CD4-positive, alpha-beta memory T cell (primary cell): ENCODE data around the gene GATM. TPM values are rescaled to one million over a fixed set of nuclear protein-coding genes. Genes with fewer than 3 reads are reported as not detected.

Source experiments
- CTCF ChIA-PET: fragments of 350-600 bp; sonication (Branson Sonifier 250); formaldehyde crosslinking; loops from one replicate; lab custom pipeline; 2021; ENCODE audit warnings: inconsistent platforms; ENCODE audit not compliant: partially characterized antibody; lab: Charles Lee
- POLR2A ChIA-PET: fragments of 350-600 bp; sonication (Branson Sonifier 250); formaldehyde crosslinking; loops from one replicate; lab custom pipeline; 2021; ENCODE audit not compliant: partially characterized antibody; lab: Charles Lee
- DNase-seq, 5 donors: peaks; one replicate each; pipeline versions ENCODE4 v3.0.0 to v3.0.0-alpha.2; 2020 to 2022; ENCODE audit warnings: mixed read lengths in 1 of 5
- H3K27ac ChIP-seq: one replicate; pipeline ENCODE4 v1.7.0; 2013; ENCODE audit warnings: low read depth, low read length
- H3K27me3 ChIP-seq: 2 replicates; pipeline ENCODE4 v1.7.0; 2013; ENCODE audit warnings: mild to moderate bottlenecking, low read length, moderate library complexity; ENCODE audit not compliant: insufficient read depth
- H3K36me3 ChIP-seq: 2 replicates; pipeline ENCODE4 v1.7.0; 2013; ENCODE audit warnings: mild to moderate bottlenecking, low read length, moderate library complexity; ENCODE audit not compliant: insufficient read depth
- H3K4me1 ChIP-seq: 2 replicates; pipeline ENCODE4 v1.7.0; 2013; ENCODE audit warnings: mild to moderate bottlenecking, low read length, moderate library complexity; ENCODE audit not compliant: insufficient read depth
- H3K4me3 ChIP-seq, 2 donors: one replicate each; pipeline ENCODE4 v1.7.0; 2013; ENCODE audit warnings: low read length in 2 of 2, mild to moderate bottlenecking in 1 of 2
- H3K9me3 ChIP-seq, 2 donors: one replicate each; pipeline ENCODE4 v1.7.0; 2013; ENCODE audit warnings: low read length in 2 of 2, control low read depth in 1 of 2; ENCODE audit not compliant: control insufficient read depth in 1 of 2
- H3K27ac Mint-ChIP-seq, 7 donors: one replicate each; pipeline ENCODE4 v1.8.0; 2020 to 2021; ENCODE audit warnings: mixed read lengths in 7 of 7, mild to moderate bottlenecking in 6 of 7, inconsistent platforms in 3 of 7, moderate library complexity in 3 of 7
- H3K27me3 Mint-ChIP-seq, 2 donors: one replicate each; pipeline ENCODE4 v1.8.0; 2020 to 2021; ENCODE audit warnings: mixed read lengths in 2 of 2
- H3K36me3 Mint-ChIP-seq, 2 donors: one replicate each; pipeline ENCODE4 v1.8.0; 2020 to 2021; ENCODE audit warnings: mixed read lengths in 2 of 2, inconsistent platforms in 1 of 2, mild to moderate bottlenecking in 1 of 2
- H3K4me1 Mint-ChIP-seq, 4 donors: one replicate each; pipeline ENCODE4 v1.8.0; 2020 to 2021; ENCODE audit warnings: mixed read lengths in 4 of 4, mild to moderate bottlenecking in 1 of 4
- H3K4me3 Mint-ChIP-seq, 8 donors: one replicate each; pipeline ENCODE4 v1.8.0; 2020 to 2021; ENCODE audit warnings: mixed read lengths in 8 of 8, mild to moderate bottlenecking in 7 of 8, moderate library complexity in 6 of 8, inconsistent platforms in 3 of 8
- H3K9me3 Mint-ChIP-seq, 8 donors: one replicate each; pipeline ENCODE4 v1.8.0; 2020 to 2021; ENCODE audit warnings: mixed read lengths in 8 of 8, mild to moderate bottlenecking in 5 of 8, inconsistent platforms in 3 of 8, moderate library complexity in 1 of 8
- intact Hi-C: fragments of 100-400 bp; cut with micrococcal nuclease; formaldehyde crosslinking; loops from one replicate; pipeline ENCODE4 v1.15.1; 2023
- polyA plus RNA-seq, 2 donors: library from polyadenylated mRNA; unstranded; fragments of 300-500 nt; fragmentation: Illumina TruSeq; gene quantifications; one replicate each; pipeline ENCODE4 v1.2.3, GENCODE V29; 2021
- total RNA-seq, 2 experiments: library from RNA; stranded (reverse); gene quantifications; one replicate each; pipeline ENCODE4 v1.2.3, GENCODE V29; 2021

Gene GATM
- total and polyA plus RNA-seq, 4 experiments from 2014 or later: 0.26 to 1.6 (median 1.1) TPM; not detected in 1

DNA sequence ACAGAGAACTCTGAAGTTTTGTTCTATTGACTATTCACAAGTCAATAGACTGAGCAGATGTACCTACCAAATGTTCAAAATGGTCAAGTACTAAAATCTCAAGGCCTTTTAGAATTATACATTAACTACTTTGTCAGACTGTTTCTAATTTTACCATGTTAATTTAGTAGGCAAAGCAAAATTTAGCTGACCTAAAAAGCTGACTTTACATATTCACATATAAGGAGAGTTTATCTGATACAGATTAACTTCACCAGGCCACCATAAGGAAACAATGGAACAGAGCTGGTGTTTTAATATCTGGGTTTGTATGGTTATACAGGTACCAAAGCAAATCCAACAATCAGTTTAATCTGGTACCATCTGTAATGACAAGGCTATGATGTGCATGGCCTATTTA, 15.9 kb downstream of the GATM start:
- Histone ChIP-seq H3K27me3 (peaks cover 5% of the 10 kb centered on the region), H3K4me3 (no peak overlapping the region), H3K27ac (no peak overlapping the region), H3K9me3 (no peaks in the 10 kb centered on the region), H3K36me3 (no peaks in the 10 kb centered on the region), H3K4me1 (no peaks in the 10 kb centered on the region)
- no peak overlapping the region for H3K27ac Mint-ChIP-seq
- H3K9me3 Mint-ChIP-seq: no peaks in the 10 kb centered on the region
- ChIA-PET CTCF (no interaction called here), POLR2A (no interaction called here)
- H3K27me3 Mint-ChIP-seq: peaks cover 10% of the 10 kb centered on the region in 2 donors
- H3K4me1 Mint-ChIP-seq: no peaks in the 10 kb centered on the region
- intact Hi-C loops: no loop called here
- no peaks in the 10 kb centered on the region for H3K36me3 Mint-ChIP-seq
- no peak for DNase-seq
- H3K4me3 Mint-ChIP-seq: no peak overlapping the region

DNA sequence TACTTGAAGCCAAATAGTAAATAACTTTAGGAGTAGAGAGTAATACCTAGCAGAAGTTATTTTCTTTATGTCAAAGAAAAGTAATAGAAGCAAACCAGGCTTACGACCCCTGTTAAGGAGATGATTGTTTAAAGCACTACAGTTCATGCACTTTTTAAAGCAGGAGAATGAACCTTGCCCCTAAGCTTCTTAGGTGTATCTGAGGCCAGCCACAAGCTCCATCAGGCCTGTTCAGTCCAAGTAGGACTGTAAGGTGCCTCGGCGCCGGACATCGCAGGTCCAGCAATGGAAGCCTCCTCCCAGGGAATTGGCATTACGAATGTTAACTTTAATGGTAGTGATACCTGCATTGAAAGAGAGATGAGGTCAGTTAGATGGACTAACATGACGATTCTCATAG, 16.5 kb downstream of the GATM start:
- Mint-ChIP-seq H3K9me3 (no peaks in the 10 kb centered on the region), H3K27ac (no peak overlapping the region), H3K36me3 (no peaks in the 10 kb centered on the region), H3K4me3 (no peak overlapping the region), H3K27me3 (peaks cover 10% of the 10 kb centered on the region in 2 donors), H3K4me1 (no peaks in the 10 kb centered on the region)
- ChIA-PET POLR2A (no interaction called here), CTCF (no interaction called here)
- no peak overlapping the region for H3K27ac ChIP-seq
- no peak overlapping the region for H3K4me3 ChIP-seq
- intact Hi-C loops: no loop called here
- H3K27me3 ChIP-seq: peaks cover 5% of the 10 kb centered on the region
- H3K9me3 ChIP-seq: no peaks in the 10 kb centered on the region
- no peaks in the 10 kb centered on the region for H3K4me1 ChIP-seq
- no peaks in the 10 kb centered on the region for H3K36me3 ChIP-seq
- no peak for DNase-seq

DNA sequence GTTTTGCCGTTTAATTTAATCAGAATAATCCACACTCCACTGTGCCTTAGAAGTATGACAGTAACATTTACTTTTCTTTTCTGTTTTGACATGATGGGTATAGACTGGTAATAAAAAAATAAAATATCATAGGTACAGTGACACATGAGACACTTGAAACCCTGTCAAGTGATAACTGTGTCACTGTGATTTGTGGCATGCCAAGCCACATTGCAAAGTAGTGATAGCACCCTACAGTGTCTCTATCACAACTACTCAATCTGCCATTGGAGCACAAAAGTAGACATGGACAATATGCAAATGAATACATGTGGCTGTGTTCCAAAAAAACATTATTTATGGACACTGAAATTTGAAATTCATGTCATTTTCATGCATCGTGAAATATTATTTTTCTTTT, 22.5 kb downstream of the GATM start:
- H3K27me3 Mint-ChIP-seq: peaks cover 5 to 8% of the 10 kb centered on the region in 2 donors
- H3K9me3 ChIP-seq: no peaks in the 10 kb centered on the region
- H3K4me3 ChIP-seq: no peak overlapping the region
- ChIA-PET POLR2A (interaction anchor here (0.6 kb wide), 1 partner anchor 87 kb away, joined by 3 read pairs; no protein-coding TSS in a partner anchor), CTCF (no interaction called here)
- H3K36me3 Mint-ChIP-seq: no peaks in the 10 kb centered on the region
- H3K27ac ChIP-seq: no peak overlapping the region
- H3K36me3 ChIP-seq: no peaks in the 10 kb centered on the region
- H3K4me1 ChIP-seq: no peaks in the 10 kb centered on the region
- no peak overlapping the region for H3K27ac Mint-ChIP-seq
- peaks cover 7% of the 10 kb centered on the region for H3K27me3 ChIP-seq
- intact Hi-C loops: no loop called here
- no peaks in the 10 kb centered on the region for H3K9me3 Mint-ChIP-seq
- DNase-seq: no peak
- no peaks in the 10 kb centered on the region for H3K4me1 Mint-ChIP-seq
- no peak overlapping the region for H3K4me3 Mint-ChIP-seq

DNA sequence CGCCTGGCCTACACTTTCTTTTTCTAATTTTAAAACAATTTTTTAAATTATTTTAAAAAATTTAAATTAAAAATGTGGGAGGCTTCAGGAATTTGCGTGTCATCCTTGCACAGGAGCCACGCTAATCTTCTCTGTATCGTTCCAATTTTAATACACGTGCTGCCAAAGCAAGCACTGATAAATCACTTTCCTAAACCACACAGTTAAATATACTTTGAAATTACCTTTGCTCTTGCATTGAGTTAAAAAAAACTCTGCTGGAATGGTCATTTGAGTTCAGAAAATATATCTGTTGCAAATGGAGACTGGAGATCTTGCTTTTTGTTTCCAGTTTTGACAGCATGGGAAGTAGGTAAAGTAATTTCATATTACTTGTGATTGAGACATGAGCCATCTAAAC, 23.6 kb downstream of the GATM start:
- no peak overlapping the region for H3K4me3 Mint-ChIP-seq
- H3K4me1 Mint-ChIP-seq: no peaks in the 10 kb centered on the region
- no peaks in the 10 kb centered on the region for H3K9me3 Mint-ChIP-seq
- Histone ChIP-seq H3K27me3 (peaks cover 7% of the 10 kb centered on the region), H3K9me3 (no peaks in the 10 kb centered on the region), H3K27ac (no peak overlapping the region), H3K4me1 (no peaks in the 10 kb centered on the region), H3K36me3 (no peaks in the 10 kb centered on the region), H3K4me3 (no peak overlapping the region)
- DNase-seq: no peak
- H3K36me3 Mint-ChIP-seq: no peaks in the 10 kb centered on the region
- H3K27ac Mint-ChIP-seq: no peak overlapping the region
- intact Hi-C loops: no loop called here
- ChIA-PET CTCF (no interaction called here), POLR2A (no interaction called here)
- H3K27me3 Mint-ChIP-seq: peaks cover 8 to 13% of the 10 kb centered on the region in 2 donors

DNA sequence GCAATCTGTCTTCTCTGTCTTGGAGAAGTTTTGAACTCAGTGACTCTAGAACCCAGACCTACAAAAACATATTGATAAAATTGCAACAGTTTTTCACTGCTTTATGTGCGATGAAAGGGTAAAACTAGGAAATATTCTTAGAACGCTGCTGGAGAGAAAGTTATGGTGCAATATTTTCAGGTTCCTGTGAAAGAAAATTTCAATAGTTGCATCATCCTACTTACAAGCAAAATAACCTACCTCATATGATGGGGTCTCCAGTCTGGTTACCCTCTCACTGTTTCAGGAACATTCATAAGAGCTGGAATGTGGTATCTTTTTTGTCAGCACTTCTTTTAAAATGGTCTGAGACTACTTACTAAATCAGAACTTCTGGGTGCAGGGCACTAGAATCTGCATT, 27.1 kb downstream of the GATM start:
- no peak overlapping the region for H3K4me3 Mint-ChIP-seq
- H3K36me3 Mint-ChIP-seq: no peaks in the 10 kb centered on the region
- POLR2A ChIA-PET: no interaction called here
- Histone ChIP-seq H3K27ac (no peak overlapping the region), H3K4me1 (no peaks in the 10 kb centered on the region), H3K4me3 (no peak overlapping the region), H3K9me3 (no peaks in the 10 kb centered on the region), H3K36me3 (no peaks in the 10 kb centered on the region), H3K27me3 (peaks cover 7% of the 10 kb centered on the region)
- no peak overlapping the region for H3K27ac Mint-ChIP-seq
- no peak for DNase-seq
- intact Hi-C loops: no loop called here
- no peaks in the 10 kb centered on the region for H3K4me1 Mint-ChIP-seq
- no peaks in the 10 kb centered on the region for H3K9me3 Mint-ChIP-seq
- CTCF ChIA-PET: no interaction called here
- H3K27me3 Mint-ChIP-seq: peaks cover 26 to 37% of the 10 kb centered on the region in 2 donors

DNA sequence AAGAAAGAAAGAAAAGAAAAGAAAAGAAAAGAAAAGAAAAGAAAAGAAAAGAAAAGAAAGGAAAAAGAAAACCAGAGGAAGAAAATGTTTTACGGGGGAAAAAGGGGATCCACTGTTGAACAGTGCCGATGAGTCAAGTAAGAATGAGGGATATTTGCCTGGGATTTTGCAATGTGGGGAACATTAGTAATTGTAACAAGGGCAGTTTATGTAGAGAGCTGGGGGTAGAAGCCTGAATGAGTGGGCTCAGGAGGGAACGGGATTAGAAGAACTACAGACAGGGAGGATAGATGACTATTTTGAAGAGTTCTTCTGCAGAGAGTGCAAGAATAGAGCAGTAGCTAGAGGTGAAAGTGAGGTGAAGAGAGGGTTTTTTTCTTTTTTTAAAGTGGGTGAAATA, 28.7 kb downstream of the GATM start:
- Mint-ChIP-seq H3K9me3 (no peaks in the 10 kb centered on the region), H3K27ac (no peak overlapping the region), H3K4me1 (no peaks in the 10 kb centered on the region), H3K4me3 (no peak overlapping the region), H3K36me3 (no peaks in the 10 kb centered on the region), H3K27me3 (peaks cover 28 to 40% of the 10 kb centered on the region in 2 donors)
- Histone ChIP-seq H3K27me3 (peaks cover 7% of the 10 kb centered on the region), H3K36me3 (no peaks in the 10 kb centered on the region), H3K27ac (no peak overlapping the region), H3K4me3 (no peak overlapping the region), H3K4me1 (no peaks in the 10 kb centered on the region), H3K9me3 (no peaks in the 10 kb centered on the region)
- CTCF ChIA-PET: no interaction called here
- no peak for DNase-seq
- intact Hi-C loops: no loop called here
- POLR2A ChIA-PET: no interaction called here

DNA sequence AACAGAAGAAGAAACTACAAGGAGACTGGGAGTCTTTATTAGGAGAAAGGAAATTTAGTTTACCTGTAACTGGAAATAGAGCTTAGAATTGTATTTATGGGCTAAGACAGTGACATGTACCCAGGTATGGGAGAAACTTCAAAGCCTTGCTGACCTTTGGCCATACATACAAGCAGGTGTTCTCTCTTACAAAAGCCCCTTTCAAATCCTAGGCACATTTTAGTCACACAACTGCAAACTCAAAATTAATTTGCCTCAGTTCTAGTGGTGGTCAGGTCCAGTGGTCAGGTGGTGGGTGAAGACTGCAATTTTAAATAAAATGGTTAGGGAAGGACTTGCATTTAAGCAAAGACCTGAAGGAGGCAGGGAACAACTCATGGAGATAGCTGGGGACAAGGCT, 30.4 kb downstream of the GATM start:
- Mint-ChIP-seq H3K27me3 (peaks cover 28 to 40% of the 10 kb centered on the region in 2 donors), H3K9me3 (peaks cover 0 to 2% (median 0%) of the 10 kb centered on the region in 8 donors), H3K4me1 (no peaks in the 10 kb centered on the region), H3K36me3 (no peaks in the 10 kb centered on the region), H3K27ac (no peak overlapping the region), H3K4me3 (no peak overlapping the region)
- no peak for DNase-seq
- ChIA-PET POLR2A (no interaction called here), CTCF (no interaction called here)
- H3K36me3 ChIP-seq: no peaks in the 10 kb centered on the region
- no peaks in the 10 kb centered on the region for H3K4me1 ChIP-seq
- H3K27me3 ChIP-seq: peaks cover 7% of the 10 kb centered on the region
- H3K9me3 ChIP-seq: no peaks in the 10 kb centered on the region
- intact Hi-C loops: no loop called here
- H3K4me3 ChIP-seq: no peak overlapping the region
- no peak overlapping the region for H3K27ac ChIP-seq

DNA sequence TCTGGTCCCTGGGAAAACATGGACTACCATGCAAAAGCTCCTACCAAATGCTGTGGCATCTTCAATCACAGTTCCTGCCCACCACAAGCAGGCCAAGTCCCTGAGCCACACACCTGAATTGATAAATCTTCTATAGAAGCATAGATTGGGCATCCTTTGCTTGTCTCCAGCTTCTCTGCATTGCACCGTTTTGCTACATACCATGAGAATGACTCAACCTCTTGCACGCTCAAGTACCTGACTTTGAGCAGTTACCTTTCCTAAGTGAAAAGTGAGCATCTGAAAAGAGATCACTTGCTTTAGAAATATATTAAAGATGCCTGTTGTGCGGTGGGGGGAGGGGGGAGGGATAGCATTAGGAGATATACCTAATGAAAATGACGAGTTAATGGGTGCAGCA, 31.3 kb downstream of the GATM start:
- H3K27ac ChIP-seq: no peak overlapping the region
- no peak overlapping the region for H3K4me3 ChIP-seq
- intact Hi-C loops: no loop called here
- POLR2A ChIA-PET: interaction anchor here (0.5 kb wide), 1 partner anchor 9 kb away, joined by 3 read pairs; no protein-coding TSS in a partner anchor
- H3K4me1 Mint-ChIP-seq: no peaks in the 10 kb centered on the region
- H3K9me3 ChIP-seq: no peaks in the 10 kb centered on the region
- peaks cover 26 to 38% of the 10 kb centered on the region in 2 donors for H3K27me3 Mint-ChIP-seq
- H3K36me3 Mint-ChIP-seq: no peaks in the 10 kb centered on the region
- H3K9me3 Mint-ChIP-seq: peaks cover 0 to 2% (median 0%) of the 10 kb centered on the region in 8 donors
- no peak overlapping the region for H3K27ac Mint-ChIP-seq
- no peaks in the 10 kb centered on the region for H3K4me1 ChIP-seq
- H3K36me3 ChIP-seq: no peaks in the 10 kb centered on the region
- H3K4me3 Mint-ChIP-seq: no peak overlapping the region
- CTCF ChIA-PET: no interaction called here
- DNase-seq: no peak
- peaks cover 7% of the 10 kb centered on the region for H3K27me3 ChIP-seq
